HK-2 (cell line): ENCODE data around the gene NRDC.
A peak's percentile ranks its signal among the peaks of the same experiment; 100 is the strongest.
"Not testable (repeated sequence)": the region's sequence is repeated elsewhere in the genome, so short reads cannot be mapped to it uniquely, and the experiment has no call there.

Experiments used
- DNase-seq: peaks from one replicate; pipeline ENCODE4 v3.0.0-alpha.2; 2018; ENCODE audit not compliant: unreplicated experiment

Gene NRDC

GRCh38 chr1:51878308-51878615, 265 bp downstream of the NRDC start:
- no peak for DNase-seq

GRCh38 chr1:51877434-51878307, 856 bp downstream of the NRDC start:
- DNase-seq, result peak; percentile 38

- DNase-seq, result no peak
Measured at GRCh38 chr1:51875836-51876235, 2.7 kb downstream of the NRDC start.

GRCh38 chr1:51875291-51875772, 3.2 kb downstream of the NRDC start:
- DNase-seq, result no peak

GRCh38 chr1:51873270-51873669, 5.3 kb downstream of the NRDC start:
- DNase-seq, result not testable (repeated sequence)

- DNase-seq, result no peak
Measured at GRCh38 chr1:51871351-51871975, 7.1 kb downstream of the NRDC start.

GRCh38 chr1:51870603-51871350, 7.8 kb downstream of the NRDC start:
- DNase-seq, result no peak

- no peak for DNase-seq
Measured at GRCh38 chr1:51867479-51868232, 10.9 kb downstream of the NRDC start.

GRCh38 chr1:51863384-51863783, 15.1 kb downstream of the NRDC start:
- no peak for DNase-seq

- no peak for DNase-seq
Measured at GRCh38 chr1:51861669-51862068, 16.9 kb downstream of the NRDC start.

- no peak for DNase-seq
Measured at GRCh38 chr1:51859735-51860134, 18.8 kb downstream of the NRDC start.

- no peak for DNase-seq
Measured at GRCh38 chr1:51859333-51859732, 19.2 kb downstream of the NRDC start.

- DNase-seq, result no peak
Measured at GRCh38 chr1:51858892-51859291, 19.6 kb downstream of the NRDC start.

- no peak for DNase-seq
Measured at GRCh38 chr1:51856745-51857144, 21.8 kb downstream of the NRDC start.

- no peak for DNase-seq
Measured at GRCh38 chr1:51855624-51856023, 22.9 kb downstream of the NRDC start.

GRCh38 chr1:51853360-51853759, 25.2 kb downstream of the NRDC start:
- DNase-seq, result no peak

GRCh38 chr1:51851882-51852396, 26.6 kb downstream of the NRDC start:
- DNase-seq, result no peak

GRCh38 chr1:51850420-51851223, 27.9 kb downstream of the NRDC start:
- no peak for DNase-seq

GRCh38 chr1:51847294-51847920, 31.1 kb downstream of the NRDC start:
- no peak for DNase-seq

- no peak for DNase-seq
Measured at GRCh38 chr1:51843948-51844347, 34.6 kb downstream of the NRDC start.
